Right atrium auricular region (tissue), 2 donors: Measurements from ENCODE around the gene HOXD12. TPM values are rescaled to one million over a fixed set of nuclear protein-coding genes. Genes with fewer than 3 reads are reported as not detected.

Experiments
- DNase-seq: peaks from one replicate; pipeline ENCODE4 v3.0.0-alpha.2; 2019; ENCODE audit warnings: low spot score
- H3K27ac ChIP-seq, 2 donors: fragments of 200-600 bp; sonication (generic); 1 replicate in 1 of 2; 2 replicates in 1 of 2; pipeline ENCODE4 v1.5.1; 2016 to 2019
- H3K27me3 ChIP-seq, 2 donors: fragments of 200-600 bp; sonication (generic); one replicate each; pipeline versions ENCODE4 v1.5.1 to v1.6.0; 2017 to 2019
- H3K36me3 ChIP-seq: fragments of 200-600 bp; sonication (generic); one replicate; pipeline ENCODE4 v1.5.1; 2016
- H3K4me1 ChIP-seq, 2 donors: fragments of 200-600 bp; sonication (generic); one replicate each; pipeline versions ENCODE4 v1.5.1 to v1.6.0; 2017 to 2019
- H3K4me3 ChIP-seq, 2 donors: fragments of 200-600 bp; sonication (generic); 1 replicate in 1 of 2; 2 replicates in 1 of 2; pipeline ENCODE4 v1.5.1; 2017 to 2019; ENCODE audit warnings: mild to moderate bottlenecking in 1 of 2, moderate library complexity in 1 of 2
- H3K9me3 ChIP-seq, 2 donors: fragments of 200-600 bp; sonication (generic); one replicate each; pipeline ENCODE4 v1.5.1; 2019
- total RNA-seq, 2 donors: library from RNA; depleted of rRNA; stranded (reverse); fragments of >200 nt; gene quantifications; one replicate each; pipeline ENCODE4 v1.1.0, GENCODE V29; 2016
- TF ChIP-seq, protein P1 (sequence below), 2 donors: fragments of 200-600 bp; sonication (generic); IDR thresholded peaks; one replicate each; pipeline ENCODE4 v1.5.1; 2019; ENCODE audit warnings: antibody characterized with exemption in 2 of 2

HOXD12 gene
- total RNA-seq, 2 donors from 2014 or later: not detected

- TF ChIP-seq, protein P1, sequence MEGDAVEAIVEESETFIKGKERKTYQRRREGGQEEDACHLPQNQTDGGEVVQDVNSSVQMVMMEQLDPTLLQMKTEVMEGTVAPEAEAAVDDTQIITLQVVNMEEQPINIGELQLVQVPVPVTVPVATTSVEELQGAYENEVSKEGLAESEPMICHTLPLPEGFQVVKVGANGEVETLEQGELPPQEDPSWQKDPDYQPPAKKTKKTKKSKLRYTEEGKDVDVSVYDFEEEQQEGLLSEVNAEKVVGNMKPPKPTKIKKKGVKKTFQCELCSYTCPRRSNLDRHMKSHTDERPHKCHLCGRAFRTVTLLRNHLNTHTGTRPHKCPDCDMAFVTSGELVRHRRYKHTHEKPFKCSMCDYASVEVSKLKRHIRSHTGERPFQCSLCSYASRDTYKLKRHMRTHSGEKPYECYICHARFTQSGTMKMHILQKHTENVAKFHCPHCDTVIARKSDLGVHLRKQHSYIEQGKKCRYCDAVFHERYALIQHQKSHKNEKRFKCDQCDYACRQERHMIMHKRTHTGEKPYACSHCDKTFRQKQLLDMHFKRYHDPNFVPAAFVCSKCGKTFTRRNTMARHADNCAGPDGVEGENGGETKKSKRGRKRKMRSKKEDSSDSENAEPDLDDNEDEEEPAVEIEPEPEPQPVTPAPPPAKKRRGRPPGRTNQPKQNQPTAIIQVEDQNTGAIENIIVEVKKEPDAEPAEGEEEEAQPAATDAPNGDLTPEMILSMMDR (IDR thresholded peaks at IDR 0.05): no peak
- H3K9me3 ChIP-seq: no peaks in the 10 kb centered on the region
- H3K4me1 ChIP-seq: peaks cover 0 to 27% of the 10 kb centered on the region in 2 donors
- H3K4me3 ChIP-seq: peak overlapping the region in 1 of 2 donors; percentile 52
- DNase-seq: no peak
- H3K27ac ChIP-seq: no peak overlapping the region
- peaks cover 21 to 40% of the 10 kb centered on the region in 2 donors for H3K27me3 ChIP-seq
- H3K36me3 ChIP-seq: no peaks in the 10 kb centered on the region
Observed at GRCh38 chr2:176138923-176139660, 39.5 kb downstream of the HOXD12 start.

- DNase-seq: no peak
- peak overlapping the region in 1 of 2 donors; percentile 52 for H3K4me3 ChIP-seq
- H3K27ac ChIP-seq: peak overlapping the region in 1 of 2 donors; percentile 28
Observed at GRCh38 chr2:176139661-176140512, 40.3 kb downstream of the HOXD12 start.

GRCh38 chr2:176140513-176141317 lies 41.1 kb downstream of the HOXD12 start:
- H3K36me3 ChIP-seq: no peaks in the 10 kb centered on the region
- H3K4me3 ChIP-seq: peak overlapping the region; percentile 34 to 52
- peak overlapping the region in 1 of 2 donors; percentile 28 for H3K27ac ChIP-seq
- peaks cover 0 to 27% of the 10 kb centered on the region in 2 donors for H3K4me1 ChIP-seq
- H3K9me3 ChIP-seq: no peaks in the 10 kb centered on the region
- peak; percentile 67 for DNase-seq
- TF ChIP-seq, protein P1 (IDR thresholded peaks at IDR 0.05): peak; percentile 87 to 98
- peaks cover 21 to 35% of the 10 kb centered on the region in 2 donors for H3K27me3 ChIP-seq

More at GRCh38 chr2:176139661-176140512, 40.3 kb downstream of the HOXD12 start:
- Histone ChIP-seq H3K27me3 (peaks cover 21 to 35% of the 10 kb centered on the region in 2 donors), H3K36me3 (no peaks in the 10 kb centered on the region), H3K9me3 (no peaks in the 10 kb centered on the region), H3K4me1 (peaks cover 0 to 27% of the 10 kb centered on the region in 2 donors)
- TF ChIP-seq, protein P1 (IDR thresholded peaks at IDR 0.05): no peak

GRCh38 chr2:176142281-176142680 lies 42.7 kb downstream of the HOXD12 start:
- H3K9me3 ChIP-seq: no peaks in the 10 kb centered on the region
- no peaks in the 10 kb centered on the region for H3K36me3 ChIP-seq
- peaks cover 22 to 26% of the 10 kb centered on the region in 2 donors for H3K27me3 ChIP-seq
- no peak for DNase-seq
- TF ChIP-seq, protein P1 (IDR thresholded peaks at IDR 0.05): no peak
- H3K4me3 ChIP-seq: no peak overlapping the region
- peaks cover 0 to 16% of the 10 kb centered on the region in 2 donors for H3K4me1 ChIP-seq
- H3K27ac ChIP-seq: no peak overlapping the region
